Left renal cortex interstitium (tissue), 4 donors: Measurements from ENCODE around the gene TMEM164. TPM values are rescaled to one million over a fixed set of nuclear protein-coding genes. Genes with fewer than 3 reads are reported as not detected.
"Not testable (repeated sequence)": the region's sequence is repeated elsewhere in the genome, so short reads cannot be mapped to it uniquely, and the experiment has no call there.

Source experiments
- DNase-seq, 4 donors: peaks; one replicate each; pipeline ENCODE4 v3.0.0-alpha.2; 2013; ENCODE audit warnings: low read depth in 4 of 4, low spot score in 2 of 4, missing footprints in 1 of 4
- polyA plus RNA-seq, 4 donors: library from polyadenylated mRNA; unstranded; fragments of 120-200 nt; gene quantifications; one replicate each; pipeline ENCODE4 v1.2.1, GENCODE V29; 2013; ENCODE audit not compliant: insufficient read length in 4 of 4

The TMEM164 gene
- polyA plus RNA-seq: 10 to 100 TPM; 34.6 to 39.9 (median 36.7) TPM

GRCh38 chrX:110002300-110003166 lies at the start of gene TMEM164:
Gene TMEM164 (plus strand): TSS chrX:110003114. CDS start chrX:110003775, 661 bp downstream.
- peak in 2 of 4 donors; percentile 74 to 77 for DNase-seq

- DNase-seq: no peak
Measured at GRCh38 chrX:109954333-109954732, 48.6 kb upstream of the TMEM164 start.

GRCh38 chrX:109954955-109955354 lies 48.0 kb upstream of the TMEM164 start:
- no peak for DNase-seq

GRCh38 chrX:109958266-109958665 lies 44.6 kb upstream of the TMEM164 start:
- DNase-seq: no peak

GRCh38 chrX:109959356-109959871 lies 43.5 kb upstream of the TMEM164 start:
- no peak for DNase-seq

GRCh38 chrX:109964390-109964789 lies 38.5 kb upstream of the TMEM164 start:
- DNase-seq: no peak

- DNase-seq: no peak
Measured at GRCh38 chrX:109966246-109966645, 36.7 kb upstream of the TMEM164 start.

GRCh38 chrX:109967156-109967555 lies 35.8 kb upstream of the TMEM164 start:
- no peak for DNase-seq

GRCh38 chrX:109970841-109971240 lies 32.1 kb upstream of the TMEM164 start:
- DNase-seq: not testable (repeated sequence)

- no peak for DNase-seq
Measured at GRCh38 chrX:109974906-109975655, 27.8 kb upstream of the TMEM164 start.

- DNase-seq: not testable (repeated sequence)
Measured at GRCh38 chrX:109985210-109985609, 17.7 kb upstream of the TMEM164 start.

- DNase-seq: no peak
Measured at GRCh38 chrX:109987884-109988283, 15.0 kb upstream of the TMEM164 start.

GRCh38 chrX:109990582-109991276 lies 12.2 kb upstream of the TMEM164 start:
- DNase-seq: no peak

- DNase-seq: no peak
Measured at GRCh38 chrX:109992203-109992602, 10.7 kb upstream of the TMEM164 start.

GRCh38 chrX:109995155-109995554 lies 7.8 kb upstream of the TMEM164 start:
- no peak for DNase-seq

- DNase-seq: no peak
Measured at GRCh38 chrX:109997786-109998452, 5.0 kb upstream of the TMEM164 start.

GRCh38 chrX:110000000-110000399 lies 2.9 kb upstream of the TMEM164 start:
- no peak for DNase-seq

GRCh38 chrX:110000847-110001713 lies 1.8 kb upstream of the TMEM164 start:
- DNase-seq: no peak

GRCh38 chrX:110001740-110002299 lies 1.1 kb upstream of the TMEM164 start:
- DNase-seq: no peak
